RWPE1 (cell line): ENCODE results near the gene GDI2.

Experiments
- CTCF ChIA-PET: fragments of 350-600 bp; sonication (Branson Sonifier 250); formaldehyde crosslinking; extraction: SDS; loops from one replicate; lab custom pipeline; 2021; lab: Yijun Ruan, JAX
- POLR2A ChIA-PET: fragments of 400-600 bp; formaldehyde crosslinking; extraction: SDS; loops from one replicate; lab custom pipeline; 2020; ENCODE audit warnings: antibody characterized with exemption; ENCODE audit not compliant: low non-redundant PET; lab: Yijun Ruan, JAX
- DNase-seq: peaks from one replicate; pipeline ENCODE4 v3.0.0; 2012; ENCODE audit warnings: low spot score
- H3K27ac ChIP-seq: fragments of 450-650 bp; 2 replicates; pipeline ENCODE4 v1.5.1; 2017
- TF ChIP-seq, protein P1 (sequence below): fragments of 450-650 bp; conservative IDR thresholded peaks from 2 replicates; pipeline ENCODE4 v1.5.1; 2017; ENCODE audit warnings: low read depth, mild to moderate bottlenecking

The GDI2 gene

DNA sequence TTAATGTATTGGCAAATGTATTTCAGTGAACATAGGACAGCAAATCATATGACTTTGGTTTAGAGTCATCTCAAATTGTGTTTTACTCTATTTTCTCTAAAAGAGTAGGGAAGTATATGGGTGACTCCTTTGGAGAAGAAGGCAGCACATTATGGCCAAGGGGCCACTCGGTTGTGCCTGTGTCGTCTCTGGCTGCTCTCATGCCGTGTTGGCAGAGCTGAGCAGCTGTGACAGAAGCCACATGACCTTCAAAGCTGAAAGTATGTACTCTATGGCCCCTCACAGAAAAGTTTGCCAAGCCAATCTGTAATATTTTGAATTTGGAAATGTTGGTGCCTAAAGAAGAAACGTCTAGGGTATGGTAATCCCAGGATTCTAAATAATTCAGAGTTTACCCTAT lies 81.1 kb downstream of the GDI2 start:
- no peak for DNase-seq
- H3K27ac ChIP-seq: no peak overlapping the region
- ChIA-PET POLR2A (no interaction called here), CTCF (interaction anchor here (0.9 kb wide), 1 partner anchor 24 kb away, joined by 3 read pairs; no protein-coding TSS in a partner anchor)
- TF ChIP-seq, protein P1, sequence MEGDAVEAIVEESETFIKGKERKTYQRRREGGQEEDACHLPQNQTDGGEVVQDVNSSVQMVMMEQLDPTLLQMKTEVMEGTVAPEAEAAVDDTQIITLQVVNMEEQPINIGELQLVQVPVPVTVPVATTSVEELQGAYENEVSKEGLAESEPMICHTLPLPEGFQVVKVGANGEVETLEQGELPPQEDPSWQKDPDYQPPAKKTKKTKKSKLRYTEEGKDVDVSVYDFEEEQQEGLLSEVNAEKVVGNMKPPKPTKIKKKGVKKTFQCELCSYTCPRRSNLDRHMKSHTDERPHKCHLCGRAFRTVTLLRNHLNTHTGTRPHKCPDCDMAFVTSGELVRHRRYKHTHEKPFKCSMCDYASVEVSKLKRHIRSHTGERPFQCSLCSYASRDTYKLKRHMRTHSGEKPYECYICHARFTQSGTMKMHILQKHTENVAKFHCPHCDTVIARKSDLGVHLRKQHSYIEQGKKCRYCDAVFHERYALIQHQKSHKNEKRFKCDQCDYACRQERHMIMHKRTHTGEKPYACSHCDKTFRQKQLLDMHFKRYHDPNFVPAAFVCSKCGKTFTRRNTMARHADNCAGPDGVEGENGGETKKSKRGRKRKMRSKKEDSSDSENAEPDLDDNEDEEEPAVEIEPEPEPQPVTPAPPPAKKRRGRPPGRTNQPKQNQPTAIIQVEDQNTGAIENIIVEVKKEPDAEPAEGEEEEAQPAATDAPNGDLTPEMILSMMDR: no peak

DNA sequence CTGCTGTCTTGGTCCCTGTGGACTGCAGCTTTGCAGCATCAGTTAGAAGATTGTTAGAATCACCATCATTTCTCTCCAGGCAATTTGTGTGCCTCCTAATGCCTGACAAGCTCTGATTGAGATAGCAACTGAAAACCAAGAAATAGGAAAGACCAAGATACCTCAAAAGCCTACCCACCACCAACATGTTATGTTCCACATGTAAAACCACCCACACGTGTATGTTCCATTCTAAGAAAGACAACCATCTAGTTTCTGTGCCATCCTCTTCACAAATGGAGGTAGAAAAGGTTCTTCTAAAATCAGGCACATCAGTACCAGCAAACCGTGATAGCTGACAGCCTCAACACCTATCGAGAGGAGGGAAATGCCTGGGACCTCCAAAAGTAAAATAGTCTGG lies 81.7 kb downstream of the GDI2 start:
- TF ChIP-seq, protein P1: no peak
- CTCF ChIA-PET: interaction anchor here (0.6 to 0.9 kb wide), 2 partner anchors 24 to 50 kb away, joined by 3 read pairs; no protein-coding TSS in a partner anchor
- H3K27ac ChIP-seq: no peak overlapping the region
- POLR2A ChIA-PET: no interaction called here
- no peak for DNase-seq

DNA sequence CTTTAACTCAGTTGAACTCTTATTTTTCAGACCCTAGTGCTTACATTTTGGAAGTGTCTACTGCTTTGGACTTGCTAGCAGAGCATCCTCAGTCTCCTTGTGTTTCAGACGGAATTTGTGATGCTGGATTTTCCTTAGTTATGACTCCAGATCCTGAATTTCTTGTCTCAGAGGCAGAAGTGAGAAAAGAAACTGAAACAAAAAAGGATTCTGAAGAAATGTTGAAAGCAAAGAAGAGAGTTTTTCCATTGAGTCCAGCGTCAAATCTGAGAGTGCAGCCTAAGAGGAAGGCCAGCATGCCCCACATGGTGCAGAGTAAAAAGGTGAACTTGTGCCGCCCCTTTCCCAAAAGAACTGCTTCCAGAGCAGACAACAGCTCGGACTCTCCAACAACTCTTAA lies 82.5 kb downstream of the GDI2 start:
- DNase-seq: no peak
- TF ChIP-seq, protein P1: no peak
- CTCF ChIA-PET: no interaction called here
- POLR2A ChIA-PET: no interaction called here
- H3K27ac ChIP-seq: no peak overlapping the region

DNA sequence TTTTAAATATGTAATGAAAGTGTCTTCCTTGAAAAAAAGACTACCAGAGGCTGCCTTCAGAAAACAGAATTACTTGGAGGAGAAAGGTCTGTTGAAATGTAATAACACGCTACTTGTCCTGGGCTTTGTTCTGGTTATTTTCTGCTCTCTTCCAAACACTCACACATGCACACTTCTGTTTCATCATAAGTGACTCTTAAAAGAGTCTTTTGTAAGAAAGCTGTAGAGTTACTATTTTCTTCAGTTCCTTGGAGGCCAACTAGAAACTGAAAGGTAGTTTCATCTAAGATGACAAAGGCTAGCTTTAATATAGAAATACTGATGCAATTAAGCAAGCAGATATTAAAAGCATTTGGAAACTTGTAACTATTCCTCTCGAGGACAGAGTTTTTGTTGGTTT lies 89.5 kb downstream of the GDI2 start:
- H3K27ac ChIP-seq: no peak overlapping the region
- ChIA-PET CTCF (no interaction called here), POLR2A (no interaction called here)
- TF ChIP-seq, protein P1: no peak
- DNase-seq: no peak

DNA sequence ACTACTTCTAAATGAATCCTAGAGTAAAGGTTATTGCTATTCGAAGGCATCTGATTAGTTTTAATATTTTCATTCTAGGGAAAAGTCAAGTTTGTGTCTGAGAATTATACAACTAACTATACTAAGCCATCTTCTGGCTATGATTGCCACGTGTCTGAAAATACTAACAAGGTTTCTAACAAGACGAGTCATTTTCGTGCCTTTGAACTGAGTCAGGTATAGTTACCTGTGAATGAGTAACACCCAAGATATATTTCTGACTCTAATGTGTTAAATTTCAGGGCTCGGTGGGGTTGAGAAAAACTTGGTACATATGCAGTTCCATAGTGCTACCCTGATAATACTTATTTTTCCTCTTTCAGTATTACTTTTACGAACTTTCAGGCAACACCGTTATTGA lies 93.1 kb downstream of the GDI2 start:
- peak; percentile 71 for DNase-seq
- TF ChIP-seq, protein P1: no peak
- no peak overlapping the region for H3K27ac ChIP-seq
- ChIA-PET POLR2A (no interaction called here), CTCF (no interaction called here)

DNA sequence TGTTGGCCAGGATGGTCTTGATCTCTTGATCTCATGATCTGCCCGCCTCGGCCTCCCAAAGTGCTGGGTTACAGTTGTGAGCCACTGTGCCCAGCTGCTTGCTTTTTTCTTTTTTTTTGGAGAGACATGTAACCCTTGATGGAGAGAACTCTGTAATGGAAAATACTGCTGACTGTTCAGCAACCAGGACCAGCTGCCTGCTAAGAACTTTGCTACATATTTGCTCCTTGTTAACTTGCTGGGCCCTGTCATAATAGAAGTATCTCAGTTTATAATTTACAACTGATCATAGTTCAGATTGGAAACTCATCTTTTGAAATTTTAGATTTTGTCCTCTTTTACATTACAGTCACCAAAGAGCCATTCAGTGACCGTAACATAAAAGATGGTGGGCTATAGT lies 93.7 kb downstream of the GDI2 start:
- CTCF ChIA-PET: interaction anchor here (0.6 kb wide), 1 partner anchor 78 kb away, joined by 4 read pairs; no protein-coding TSS in a partner anchor

More for the DNA sequence above, 93.7 kb downstream of the GDI2 start:
- TF ChIP-seq, protein P1: no peak
- no peak for DNase-seq
- H3K27ac ChIP-seq: no peak overlapping the region
- POLR2A ChIA-PET: no interaction called here
